H1 (cell line): Measurements from ENCODE around the gene GRIP2. TPM values are rescaled to one million over a fixed set of nuclear protein-coding genes. Genes with fewer than 3 reads are reported as not detected.

Experiments
- CTCF ChIA-PET: fragments of 300-600 bp; sonication (Branson Sonifier 250); formaldehyde crosslinking; loops from one replicate; lab custom pipeline; 2021; ENCODE audit not compliant: partially characterized antibody; lab: Charles Lee
- POLR2A ChIA-PET: fragments of 300-600 bp; sonication (Branson Sonifier 250); formaldehyde crosslinking; loops from one replicate; lab custom pipeline; 2021; ENCODE audit warnings: inconsistent platforms; ENCODE audit not compliant: partially characterized antibody; lab: Charles Lee
- DNase-seq, 2 experiments: peaks; one replicate each; pipeline versions ENCODE4 v3.0.0 to v3.0.0-alpha.2; 2010 to 2022; ENCODE audit warnings: low spot score in 2 of 2, low read depth in 1 of 2, mixed read lengths in 1 of 2
- FAIRE-seq: peaks from 2 replicates; lab custom pipeline; 2011; peaks lifted over from hg19 to GRCh38; lab: Jason Lieb, UNC
- H2AFZ ChIP-seq: 2 replicates; pipeline ENCODE4 v1.8.1; 2012; ENCODE audit warnings: low read length, inconsistent platforms
- H2AK5ac ChIP-seq: 2 replicates; pipeline ENCODE4 v1.6.1; 2013; ENCODE audit warnings: low read depth, low read length
- H2BK120ac ChIP-seq: replicated peaks from 2 replicates; pipeline ENCODE3; 2013; ENCODE audit warnings: low read depth, low read length, inconsistent platforms
- H2BK12ac ChIP-seq: 2 replicates; pipeline ENCODE4 v1.6.1; 2013; ENCODE audit warnings: low read depth, low read length
- H2BK15ac ChIP-seq: 2 replicates; pipeline ENCODE4 v1.6.1; 2013; ENCODE audit warnings: low read length
- H2BK20ac ChIP-seq: 2 replicates; pipeline ENCODE4 v1.6.1; 2013; ENCODE audit warnings: low read length
- H2BK5ac ChIP-seq: 2 replicates; pipeline ENCODE4 v1.6.1; 2013; ENCODE audit warnings: low read depth, low read length
- H3K14ac ChIP-seq: 2 replicates; pipeline ENCODE4 v1.6.1; 2013; ENCODE audit warnings: inconsistent platforms; ENCODE audit not compliant: insufficient read length
- H3K18ac ChIP-seq: 2 replicates; pipeline ENCODE4 v1.6.1; 2013; ENCODE audit warnings: low read length; ENCODE audit errors: extremely low read depth
- H3K23ac ChIP-seq: 2 replicates; pipeline ENCODE4 v1.6.1; 2013; ENCODE audit warnings: inconsistent platforms; ENCODE audit not compliant: insufficient read length
- H3K23me2 ChIP-seq: 2 replicates; pipeline ENCODE4 v1.6.1; 2013; ENCODE audit warnings: low read depth, low read length
- H3K27ac ChIP-seq: 2 replicates; pipeline ENCODE4 v1.6.1; 2011; ENCODE audit warnings: low read depth, low read length, inconsistent platforms
- H3K27me3 ChIP-seq, 4 experiments: replicated peaks in 1 of 4; 1 replicate in 1 of 4; 2 replicates in 3 of 4; pipeline versions ENCODE4 v1.6.1 to v1.8.1; 2011 to 2013; ENCODE audit warnings: low read length in 3 of 4, mild to moderate bottlenecking in 3 of 4, inconsistent platforms in 2 of 4, mixed read lengths in 2 of 4, moderate library complexity in 1 of 4; ENCODE audit not compliant: control insufficient read depth in 3 of 4, insufficient read depth in 3 of 4; ENCODE audit errors: extremely low read depth in 1 of 4
- H3K36me3 ChIP-seq, 4 experiments: 2 replicates each; pipeline versions ENCODE4 v1.6.1 to v1.8.1; 2011 to 2013; ENCODE audit warnings: mild to moderate bottlenecking in 4 of 4, low read length in 3 of 4, moderate library complexity in 2 of 4, control low read depth in 1 of 4, inconsistent platforms in 1 of 4; ENCODE audit not compliant: insufficient read depth in 4 of 4, control insufficient read depth in 2 of 4
- H3K4ac ChIP-seq: replicated peaks from 2 replicates; pipeline ENCODE3; 2013; ENCODE audit warnings: low read length, low read depth, mixed read lengths, inconsistent platforms; ENCODE audit not compliant: insufficient read length
- H3K4me1 ChIP-seq, 4 experiments: replicated peaks in 1 of 4; 1 replicate in 1 of 4; 2 replicates in 3 of 4; pipeline versions ENCODE4 v1.6.1 to v1.8.1; 2011 to 2013; ENCODE audit warnings: low read length in 3 of 4, inconsistent platforms in 2 of 4, mixed read lengths in 1 of 4; ENCODE audit not compliant: insufficient read depth in 4 of 4, control insufficient read depth in 3 of 4
- H3K4me2 ChIP-seq, 2 experiments: 2 replicates each; pipeline versions ENCODE4 v1.6.1 to v1.8.1; 2011 to 2013; ENCODE audit warnings: low read depth in 2 of 2, low read length in 2 of 2, control low read depth in 1 of 2, inconsistent platforms in 1 of 2, mild to moderate bottlenecking in 1 of 2; ENCODE audit not compliant: insufficient read depth in 1 of 2
- H3K4me3 ChIP-seq, 4 experiments: fragments of 200-600, 300-600 bp in 1 of 4; sonication (generic), shearing (Covaris generic), sonication (Bioruptor Twin) in 1 of 4; 2 replicates each; pipeline versions ENCODE4 v1.5.1 to v1.8.1; 2011 to 2016; ENCODE audit warnings: low read length in 4 of 4, low read depth in 3 of 4, control low read depth in 2 of 4, inconsistent platforms in 2 of 4, mild to moderate bottlenecking in 2 of 4, mixed read lengths in 1 of 4, moderate library complexity in 1 of 4; ENCODE audit not compliant: insufficient read depth in 2 of 4; ENCODE audit errors: extremely low read depth in 1 of 4
- H3K56ac ChIP-seq: replicated peaks from 2 replicates; pipeline ENCODE3; 2013; ENCODE audit warnings: low read depth, mild to moderate bottlenecking, mixed read lengths, low read length, inconsistent platforms; ENCODE audit not compliant: insufficient read length
- H3K79me1 ChIP-seq: 2 replicates; pipeline ENCODE4 v1.6.1; 2013; ENCODE audit warnings: low read depth, low read length, control low read depth
- H3K79me2 ChIP-seq, 2 experiments: 2 replicates each; pipeline versions ENCODE4 v1.6.1 to v1.8.1; 2012 to 2013; ENCODE audit warnings: low read length in 2 of 2, mild to moderate bottlenecking in 2 of 2, inconsistent platforms in 1 of 2; ENCODE audit not compliant: insufficient read depth in 2 of 2, control insufficient read depth in 1 of 2
- H3K9ac ChIP-seq, 4 experiments: replicated peaks in 1 of 4; 1 replicate in 1 of 4; 2 replicates in 3 of 4; pipeline versions ENCODE4 v1.6.1 to v1.8.1; 2011 to 2013; ENCODE audit warnings: low read depth in 3 of 4, low read length in 3 of 4, control low read depth in 2 of 4, mild to moderate bottlenecking in 2 of 4, moderate library complexity in 2 of 4, inconsistent platforms in 1 of 4; ENCODE audit errors: extremely low read depth in 1 of 4
- H3K9me3 ChIP-seq, 2 experiments: 2 replicates each; pipeline versions ENCODE4 v1.6.1 to v1.8.1; 2012 to 2013; ENCODE audit warnings: mild to moderate bottlenecking in 2 of 2, moderate library complexity in 2 of 2, control low read depth in 1 of 2, inconsistent platforms in 1 of 2, low read depth in 1 of 2, low read length in 1 of 2, mixed read lengths in 1 of 2; ENCODE audit not compliant: insufficient read depth in 2 of 2
- H4K20me1 ChIP-seq, 2 experiments: replicated peaks in 1 of 2; 2 replicates each; pipeline versions ENCODE3 to v1.8.1; 2011 to 2013; ENCODE audit warnings: inconsistent platforms in 2 of 2, low read length in 2 of 2, mild to moderate bottlenecking in 1 of 2; ENCODE audit not compliant: insufficient read depth in 2 of 2, control insufficient read depth in 1 of 2
- H4K5ac ChIP-seq: 2 replicates; pipeline ENCODE4 v1.6.1; 2013; ENCODE audit warnings: low read length, low read depth, mixed read lengths, inconsistent platforms; ENCODE audit not compliant: insufficient read length
- H4K8ac ChIP-seq: 2 replicates; pipeline ENCODE4 v1.8.0; 2013; ENCODE audit warnings: mild to moderate bottlenecking, moderate library complexity, low read length, inconsistent platforms; ENCODE audit not compliant: insufficient read depth; ENCODE audit errors: extremely low read depth
- H4K91ac ChIP-seq: replicated peaks from 2 replicates; pipeline ENCODE3; 2013; ENCODE audit warnings: low read length, mixed read lengths, inconsistent platforms; ENCODE audit not compliant: insufficient read length
- KDM1A ChIP-seq: fragments of 200-600, 300-600 bp; sonication (generic); IDR thresholded peaks from 2 replicates; pipeline ENCODE4 v1.7.1; 2016; ENCODE audit warnings: mild to moderate bottlenecking, low read length, borderline replicate concordance
- TAF7 ChIP-seq: optimal IDR thresholded peaks from 2 replicates; pipeline ENCODE3; 2011; ENCODE audit warnings: low read depth, mild to moderate bottlenecking, inconsistent platforms, low read length, moderate library complexity, borderline replicate concordance
- WGBS, 2 experiments: shearing (Covaris generic) in 1 of 2; methylation state at CpG; one replicate each; pipeline versions ENCODE4 v1.1.6 to v1.1.7; 2013 to 2015; ENCODE audit warnings: low lambda C conversion rate in 2 of 2, mixed read lengths in 2 of 2, inconsistent platforms in 1 of 2, low coverage in 1 of 2, missing lambda C conversion rate in 1 of 2; ENCODE audit not compliant: insufficient replicate concordance in 2 of 2, insufficient coverage in 1 of 2, insufficient read length in 1 of 2; ENCODE audit errors: extremely low coverage in 1 of 2, missing lambda C conversion rate in 1 of 2; 5-methylcytosine and 5-hydroxymethylcytosine counted together
- polyA plus RNA-seq, 7 experiments: library from polyadenylated mRNA; depleted of rRNA in 3 of 7; stranded (reverse) in 5 of 7; unstranded in 2 of 7; fragments of >200 nt in 5 of 7; fragments of 200-250 nt in 2 of 7; gene quantifications; 1 replicate in 5 of 7; 2 replicates in 1 of 7; 4 replicates in 1 of 7; pipeline versions ENCODE4 v1.2.1 to v1.2.3, GENCODE V29; 2011 to 2013; ENCODE audit warnings: missing spikeins in 2 of 7, mixed read lengths in 2 of 7
- total RNA-seq: library from RNA; stranded (reverse); fragmentation: NEBNext Ultra II Directional; extraction: Animal tissue kit (Norgen Biotek cat#: 25700); gene quantifications from 2 replicates; pipeline ENCODE4 v1.2.1, GENCODE V29; 2021

GRIP2 gene
- total and polyA plus RNA-seq, 2 of the 8 experiments (the other 6 are each of a cell fraction or from before 2014, with no cell fraction given): 2.5 to 6.4 TPM

DNA sequence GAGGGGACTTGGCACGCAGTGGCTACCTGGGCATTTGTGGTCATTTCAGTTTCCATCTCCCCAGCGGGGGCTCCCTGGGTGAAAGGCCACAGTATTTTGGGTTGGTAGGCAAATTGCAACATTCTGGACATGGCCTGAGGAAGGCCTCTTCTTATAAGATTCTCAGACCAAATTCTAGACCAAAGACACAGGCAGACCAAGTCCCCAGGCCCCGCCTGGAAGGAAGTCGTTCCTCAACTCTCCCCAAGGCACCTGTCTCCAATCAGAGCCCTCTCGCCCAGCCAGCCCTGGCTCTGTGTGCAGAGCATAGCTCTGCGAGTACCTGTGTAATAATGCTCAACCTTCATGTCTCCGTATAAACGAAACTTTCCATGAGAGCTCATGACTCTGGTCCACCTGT lies 53.1 kb downstream of the GRIP2 start:
- Histone ChIP-seq H3K23me2 (no peaks in the 10 kb centered on the region; the same call in 1 of the 2 replicates), H2AK5ac (no peak overlapping the region), H2BK120ac (no peak overlapping the region), H4K8ac (no peak overlapping the region), H3K79me2 (no peaks in the 10 kb centered on the region), H2BK12ac (no peak overlapping the region), H4K91ac (no peak overlapping the region), H3K14ac (no peak overlapping the region), H4K5ac (no peak overlapping the region), H3K4ac (no peak overlapping the region), H3K56ac (no peak overlapping the region), H3K27me3 (no peaks in the 10 kb centered on the region), H3K9ac (no peak overlapping the region), H2BK20ac (no peak overlapping the region), H3K18ac (no peak overlapping the region), H3K36me3 (peaks cover 4 to 34% (median 23%) of the 10 kb centered on the region in 4 experiments), H3K27ac (no peak overlapping the region), H3K4me2 (no peak overlapping the region), H2AFZ (no peak overlapping the region), H3K79me1 (no peaks in the 10 kb centered on the region), H3K23ac (no peak overlapping the region), H3K4me3 (no peak overlapping the region), H3K4me1 (peaks cover 0 to under 1% (median 0%) of the 10 kb centered on the region in 4 experiments; a peak in 3 of 7 replicates), H3K9me3 (no peaks in the 10 kb centered on the region), H4K20me1 (peaks cover 0 to 4% of the 10 kb centered on the region in 2 experiments), H2BK5ac (no peak overlapping the region), H2BK15ac (no peak overlapping the region)
- TF ChIP-seq KDM1A: no peak
- no peak for TF ChIP-seq TAF7
- POLR2A ChIA-PET: no interaction called here
- FAIRE-seq (no peak), DNase-seq (no peak)
- 89% methylated on average over 8 of the region's 8 CpGs; no CpG with 5 or more reads in 1 of the 2 experiments for WGBS, 2 experiments
- CTCF ChIA-PET: interaction anchor here (0.6 to 1.8 kb wide), 5 partner anchors 25 to 284 kb away, joined by 3 to 5 read pairs (median 3); no protein-coding TSS in a partner anchor
